ENCODE measurements around the gene C11orf16. TPM values are rescaled to one million over a fixed set of nuclear protein-coding genes. Genes with fewer than 3 reads are reported as not detected.

C11orf16 gene
- total and polyA plus RNA-seq, 2 of the 8 experiments (the other 6 are each of a cell fraction or from before 2014, with no cell fraction given), result 0.08 TPM; not detected in 1

GRCh38 chr11:8925711-8926110 lies 7.0 kb downstream of the C11orf16 start:
- no peak overlapping the region for H2AFZ ChIP-seq (ENCODE audit: low read length)
- H3K36me3 ChIP-seq (ENCODE audit: control insufficient read depth in 2 of 4, insufficient read depth in 4 of 4, low read length in 3 of 4), result peaks cover 4 to 19% (median 8%) of the 10 kb centered on the region in 4 experiments; a peak in 6 of 8 replicates
- H3K23ac ChIP-seq (ENCODE audit: insufficient read length), result no peak overlapping the region
- no peak overlapping the region for H3K14ac ChIP-seq (ENCODE audit: insufficient read length)
- DNase-seq (ENCODE audit: low read depth in 1 of 2, low spot score in 2 of 2) (no peak), FAIRE-seq (no peak)
- no peak overlapping the region for H3K9ac ChIP-seq (replicated peaks in 1 of 4; ENCODE audit: extremely low read depth in 1 of 4, low read depth in 3 of 4, low read length in 3 of 4)
- POLR2A ChIA-PET (ENCODE audit: partially characterized antibody), result interaction anchor here (0.9 to 1.2 kb wide), 2 partner anchors 8 to 14 kb away, joined by 3 read pairs; no protein-coding TSS in a partner anchor
- no peaks in the 10 kb centered on the region for H3K79me2 ChIP-seq (ENCODE audit: control insufficient read depth in 1 of 2, insufficient read depth in 2 of 2, low read length in 2 of 2)
- H3K4ac ChIP-seq (replicated peaks; ENCODE audit: insufficient read length, low read depth, low read length), result no peak overlapping the region
- H2BK15ac ChIP-seq (ENCODE audit: low read length), result no peak overlapping the region
- no peak for TF ChIP-seq TBP (IDR thresholded peaks at IDR 0.05; ENCODE audit: low read depth, low read length)
- TF ChIP-seq USF2 (IDR thresholded peaks at IDR 0.05; ENCODE audit: low read length), result no peak
- no peak for TF ChIP-seq ASH2L (IDR thresholded peaks at IDR 0.05; ENCODE audit: low read length)
- no peak for TF ChIP-seq SP1 (IDR thresholded peaks at IDR 0.05; ENCODE audit: low read depth, low read length)
- no peak for TF ChIP-seq TEAD4 (IDR thresholded peaks at IDR 0.05; ENCODE audit: low read depth, low read length)
- TF ChIP-seq SIN3A (conservative IDR thresholded peaks at IDR 0.05 in 1 of 2, IDR thresholded peaks at IDR 0.05 in 1 of 2; ENCODE audit: low read depth in 1 of 2, low read length in 2 of 2), result no peak
- no peak for TF ChIP-seq CEBPB (IDR thresholded peaks at IDR 0.05; ENCODE audit: low read depth, low read length)
- TF ChIP-seq CHD2 (IDR thresholded peaks at IDR 0.05; ENCODE audit: low read length), result no peak
- no peak for TF ChIP-seq TAF7 (optimal IDR thresholded peaks at IDR 0.05; ENCODE audit: borderline replicate concordance, low read depth, low read length)
- no peak for TF ChIP-seq BRCA1 (IDR thresholded peaks at IDR 0.05; ENCODE audit: low read depth, low read length)
- no peak for TF ChIP-seq BCL11A (IDR thresholded peaks at IDR 0.05; ENCODE audit: low read depth in 2 of 2, low read length in 2 of 2)
- no peak for TF ChIP-seq GABPA (IDR thresholded peaks at IDR 0.05; ENCODE audit: borderline replicate concordance, insufficient read depth, low read length)
- TF ChIP-seq CHD1 (IDR thresholded peaks at IDR 0.05; ENCODE audit: low read depth, low read length), result no peak
- no peak for TF ChIP-seq HDAC6 (IDR thresholded peaks at IDR 0.05; ENCODE audit: low read depth, low read length)
- no peak overlapping the region for H4K8ac ChIP-seq (ENCODE audit: extremely low read depth, insufficient read depth, low read length)
- H3K27ac ChIP-seq (ENCODE audit: low read depth, low read length), result no peak overlapping the region
- 95% methylated on average over 5 of the region's 5 CpGs; no CpG with 5 or more reads in 1 of the 2 experiments for WGBS, 2 experiments (ENCODE audit: extremely low coverage in 1 of 2, insufficient coverage in 1 of 2, insufficient read length in 1 of 2, insufficient replicate concordance in 2 of 2, low coverage in 1 of 2, low lambda C conversion rate in 2 of 2, missing lambda C conversion rate in 1 of 2)
- H2AK5ac ChIP-seq (ENCODE audit: low read depth, low read length), result no peak overlapping the region
- H4K91ac ChIP-seq (replicated peaks; ENCODE audit: insufficient read length, low read length), result no peak overlapping the region
- H3K79me1 ChIP-seq (ENCODE audit: low read depth, low read length), result no peaks in the 10 kb centered on the region; the same call in 1 of the 2 replicates
- H4K20me1 ChIP-seq (replicated peaks in 1 of 2; ENCODE audit: control insufficient read depth in 1 of 2, insufficient read depth in 2 of 2, low read length in 2 of 2), result no peaks in the 10 kb centered on the region
- H3K4me1 ChIP-seq (replicated peaks in 1 of 4; ENCODE audit: control insufficient read depth in 3 of 4, insufficient read depth in 4 of 4, low read length in 3 of 4), result no peaks in the 10 kb centered on the region
- CTCF ChIA-PET (ENCODE audit: partially characterized antibody), result interaction anchor here (1.1 to 3.4 kb wide), 4 partner anchors 11 to 38 kb away, joined by 3 to 20 read pairs (median 8); no protein-coding TSS in a partner anchor
- no peak overlapping the region for H4K5ac ChIP-seq (ENCODE audit: insufficient read length, low read depth, low read length)
- no peak overlapping the region for H3K4me3 ChIP-seq (ENCODE audit: extremely low read depth in 1 of 4, insufficient read depth in 2 of 4, low read depth in 3 of 4, low read length in 4 of 4)
- H2BK20ac ChIP-seq (ENCODE audit: low read length), result no peak overlapping the region
- H3K56ac ChIP-seq (replicated peaks; ENCODE audit: insufficient read length, low read depth, low read length), result no peak overlapping the region
- H3K23me2 ChIP-seq (ENCODE audit: low read depth, low read length), result no peaks in the 10 kb centered on the region
- no peaks in the 10 kb centered on the region for H3K27me3 ChIP-seq (replicated peaks in 1 of 4; ENCODE audit: control insufficient read depth in 3 of 4, extremely low read depth in 1 of 4, insufficient read depth in 3 of 4, low read length in 3 of 4)
- no peaks in the 10 kb centered on the region for H3K9me3 ChIP-seq (ENCODE audit: insufficient read depth in 2 of 2, low read depth in 1 of 2, low read length in 1 of 2)
- H2BK12ac ChIP-seq (ENCODE audit: low read depth, low read length), result no peak overlapping the region
- H2BK5ac ChIP-seq (ENCODE audit: low read depth, low read length), result no peak overlapping the region
- H3K18ac ChIP-seq (ENCODE audit: extremely low read depth, low read length), result no peak overlapping the region
- no peak overlapping the region for H3K4me2 ChIP-seq (ENCODE audit: insufficient read depth in 1 of 2, low read depth in 2 of 2, low read length in 2 of 2)
- no peak overlapping the region for H2BK120ac ChIP-seq (replicated peaks; ENCODE audit: low read depth, low read length)
